ENCODE results near the gene MIPOL1. TPM values are rescaled to one million over a fixed set of nuclear protein-coding genes. Genes with fewer than 3 reads are reported as not detected.

The MIPOL1 gene
- total RNA-seq, 1 experiment from 2014 or later = 15.4 TPM

DNA sequence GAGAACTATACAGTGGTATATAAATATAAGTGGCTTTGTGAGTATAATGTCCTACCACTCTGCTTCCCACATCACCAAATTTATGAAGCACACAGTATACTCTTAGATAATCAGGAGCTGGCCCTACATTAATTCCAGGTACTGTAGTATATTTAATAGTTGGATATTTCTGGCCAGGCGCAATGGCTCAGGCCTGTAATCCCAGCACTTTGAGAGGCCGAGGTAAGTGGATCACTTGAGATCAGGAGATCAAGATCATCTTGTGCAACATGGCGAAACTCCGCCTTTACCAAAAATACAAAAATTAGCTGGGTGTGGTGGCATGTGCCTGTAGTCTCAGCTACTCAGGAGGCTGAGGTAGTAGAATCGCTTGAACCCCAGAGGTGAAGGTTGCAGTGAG is 293.3 kb downstream of the MIPOL1 start (continued):
- TF ChIP-seq EZH2 (IDR thresholded peaks at IDR 0.05) = no peak
- no peak for TF ChIP-seq FOSL1 (IDR thresholded peaks at IDR 0.05; ENCODE audit: low read depth)
- no peak for TF ChIP-seq YY1 (IDR thresholded peaks at IDR 0.05; ENCODE audit: extremely low read depth, insufficient replicate concordance, low read depth, low read length)
- no peak for TF ChIP-seq SP1 (IDR thresholded peaks at IDR 0.05; ENCODE audit: low read depth)

DNA sequence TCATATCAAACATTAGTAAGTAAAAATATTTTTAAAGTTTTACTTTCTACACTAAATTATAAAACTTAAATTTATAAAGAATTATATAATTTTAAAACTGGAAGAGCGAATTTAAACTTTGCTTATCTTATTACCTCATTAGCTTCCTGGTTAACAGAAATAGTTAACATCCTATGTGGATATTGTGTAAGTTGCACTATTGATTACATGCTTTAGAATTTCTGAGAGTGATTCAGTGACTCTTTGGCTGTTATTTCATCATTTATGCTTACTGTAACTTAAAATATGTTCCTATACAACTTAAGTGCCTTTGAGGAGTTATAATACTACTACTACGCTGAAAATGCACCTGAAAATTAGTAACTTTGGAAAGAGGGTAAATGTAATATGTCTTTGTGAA is 295.9 kb downstream of the MIPOL1 start:
- Histone ChIP-seq H3K9me3 (ENCODE audit: control insufficient read depth in 1 of 2, insufficient read depth in 1 of 2, low read depth in 1 of 2, low read length in 2 of 2) (no peaks in the 10 kb centered on the region), H3K36me3 (ENCODE audit: control insufficient read depth in 1 of 2, insufficient read depth in 2 of 2, low read length in 2 of 2) (no peaks in the 10 kb centered on the region), H3K9ac (ENCODE audit: low read length) (no peak overlapping the region), H2AFZ (ENCODE audit: low read depth, low read length, poor library complexity, severe bottlenecking) (no peak overlapping the region), H3K4me3 (replicated peaks in 1 of 2; ENCODE audit: low read depth in 1 of 2, low read length in 2 of 2) (no peak overlapping the region), H3K9me2 (ENCODE audit: insufficient read depth) (no peaks in the 10 kb centered on the region), H4K20me1 (ENCODE audit: insufficient read depth) (no peaks in the 10 kb centered on the region), H3K27me3 (ENCODE audit: insufficient read depth, low read length) (no peaks in the 10 kb centered on the region), H3K4me2 (ENCODE audit: low read length) (no peak overlapping the region), H3K79me2 (ENCODE audit: insufficient read depth, low read length) (no peaks in the 10 kb centered on the region), H3K27ac (ENCODE audit: low read depth, low read length) (no peak overlapping the region), H3K4me1 (ENCODE audit: control insufficient read depth in 1 of 2, insufficient read depth in 2 of 2, low read length in 2 of 2) (no peaks in the 10 kb centered on the region)
- TF ChIP-seq POLR2A (IDR thresholded peaks at IDR 0.05; ENCODE audit: borderline replicate concordance, extremely low read depth, insufficient read depth, insufficient read length) (no peak), SP1 (IDR thresholded peaks at IDR 0.05; ENCODE audit: low read depth) (no peak), EGR1 (IDR thresholded peaks at IDR 0.05; ENCODE audit: low read depth) (no peak), TCF7L2 (IDR thresholded peaks at IDR 0.05; ENCODE audit: borderline replicate concordance, extremely low read depth, insufficient read depth, insufficient read length) (no peak), ZNF274 (IDR thresholded peaks at IDR 0.05; ENCODE audit: low read depth, low read length) (no peak), CBX3 (IDR thresholded peaks at IDR 0.05; ENCODE audit: low read depth) (no peak)
- TF ChIP-seq, protein P1, sequence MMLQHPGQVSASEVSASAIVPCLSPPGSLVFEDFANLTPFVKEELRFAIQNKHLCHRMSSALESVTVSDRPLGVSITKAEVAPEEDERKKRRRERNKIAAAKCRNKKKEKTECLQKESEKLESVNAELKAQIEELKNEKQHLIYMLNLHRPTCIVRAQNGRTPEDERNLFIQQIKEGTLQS (IDR thresholded peaks at IDR 0.05) = no peak
- TF ChIP-seq, protein P2, sequence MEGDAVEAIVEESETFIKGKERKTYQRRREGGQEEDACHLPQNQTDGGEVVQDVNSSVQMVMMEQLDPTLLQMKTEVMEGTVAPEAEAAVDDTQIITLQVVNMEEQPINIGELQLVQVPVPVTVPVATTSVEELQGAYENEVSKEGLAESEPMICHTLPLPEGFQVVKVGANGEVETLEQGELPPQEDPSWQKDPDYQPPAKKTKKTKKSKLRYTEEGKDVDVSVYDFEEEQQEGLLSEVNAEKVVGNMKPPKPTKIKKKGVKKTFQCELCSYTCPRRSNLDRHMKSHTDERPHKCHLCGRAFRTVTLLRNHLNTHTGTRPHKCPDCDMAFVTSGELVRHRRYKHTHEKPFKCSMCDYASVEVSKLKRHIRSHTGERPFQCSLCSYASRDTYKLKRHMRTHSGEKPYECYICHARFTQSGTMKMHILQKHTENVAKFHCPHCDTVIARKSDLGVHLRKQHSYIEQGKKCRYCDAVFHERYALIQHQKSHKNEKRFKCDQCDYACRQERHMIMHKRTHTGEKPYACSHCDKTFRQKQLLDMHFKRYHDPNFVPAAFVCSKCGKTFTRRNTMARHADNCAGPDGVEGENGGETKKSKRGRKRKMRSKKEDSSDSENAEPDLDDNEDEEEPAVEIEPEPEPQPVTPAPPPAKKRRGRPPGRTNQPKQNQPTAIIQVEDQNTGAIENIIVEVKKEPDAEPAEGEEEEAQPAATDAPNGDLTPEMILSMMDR (IDR thresholded peaks at IDR 0.05 in 2 of 3, conservative IDR thresholded peaks at IDR 0.05 in 1 of 3; ENCODE audit: borderline replicate concordance in 1 of 3, insufficient read depth in 1 of 3, low read depth in 2 of 3, low read length in 2 of 3) = no peak
- no TSS peak for BruUV-seq (replicated peaks)
- ATAC-seq = no peak
- POLR2A ChIA-PET = no interaction called here
- no peak for DNase-seq (ENCODE audit: low read depth, low spot score)
- CTCF ChIA-PET = no interaction called here
- intact Hi-C loops (cut with micrococcal nuclease) = no loop called here
- RAD21 ChIA-PET (ENCODE audit: low non-redundant PET in 1 of 2, low total read pairs in 2 of 2, uncharacterized antibody in 2 of 2, unreplicated experiment in 2 of 2) = no interaction called here

All from HCT116 (cell line).